HepG2 (cell line): ENCODE data around the gene PLXDC2. TPM values are rescaled to one million over a fixed set of nuclear protein-coding genes. Genes with fewer than 3 reads are reported as not detected.

Source experiments
- ATF5 ChIP-seq: sonication (generic); formaldehyde crosslinking; IDR thresholded peaks from 2 replicates; pipeline ENCODE4 v1.4.0; 2020; ENCODE audit warnings: mild to moderate bottlenecking, low read depth, missing genetic modification reagents
- CEBPB ChIP-seq: IDR thresholded peaks from 2 replicates; pipeline ENCODE4 v1.6.1; 2011; ENCODE audit warnings: low read depth, low read length, improper control_type of control experiment, borderline replicate concordance
- CREB1 ChIP-seq, 2 experiments: fragments of 450-650 bp in 1 of 2; IDR thresholded peaks; 2 replicates each; pipeline ENCODE4 v1.6.1; 2016 to 2017; ENCODE audit warnings: control low read depth in 1 of 2, mild to moderate bottlenecking in 1 of 2, missing compliant biosample characterization in 1 of 2, missing genetic modification characterization in 1 of 2
- DNMT1 ChIP-seq: sonication (generic); formaldehyde crosslinking; IDR thresholded peaks from 2 replicates; pipeline ENCODE4 v1.5.1; 2020; ENCODE audit warnings: mild to moderate bottlenecking, missing genetic modification reagents
- HNF4A ChIP-seq: sonication (generic); formaldehyde crosslinking; IDR thresholded peaks from 2 replicates; pipeline ENCODE4 v1.4.0; 2020; ENCODE audit warnings: missing genetic modification reagents
- NCOA1 ChIP-seq: sonication (generic); formaldehyde crosslinking; IDR thresholded peaks from 2 replicates; pipeline ENCODE4 v1.9.0; 2021; ENCODE audit warnings: missing genetic modification reagents
- PAX8 ChIP-seq: sonication (generic); formaldehyde crosslinking; IDR thresholded peaks from 2 replicates; pipeline ENCODE4 v1.8.0; 2022; ENCODE audit warnings: mild to moderate bottlenecking, missing genetic modification reagents, borderline replicate concordance
- SCMH1 ChIP-seq: sonication (generic); formaldehyde crosslinking; IDR thresholded peaks from 2 replicates; pipeline ENCODE4 v1.9.0; 2021; ENCODE audit warnings: missing genetic modification reagents, mild to moderate bottlenecking, borderline replicate concordance
- SMAD3 ChIP-seq: sonication (generic); formaldehyde crosslinking; IDR thresholded peaks from 2 replicates; pipeline ENCODE4 v1.4.0; 2020; ENCODE audit warnings: missing genetic modification reagents
- USF2 ChIP-seq, 2 experiments: sonication (generic) in 1 of 2; formaldehyde crosslinking in 1 of 2; IDR thresholded peaks; 2 replicates each; pipeline versions ENCODE4 v1.5.1 to v1.6.1; 2011 to 2020; ENCODE audit warnings: borderline replicate concordance in 1 of 2, low read depth in 1 of 2, low read length in 1 of 2, mild to moderate bottlenecking in 1 of 2, missing genetic modification reagents in 1 of 2, moderate library complexity in 1 of 2
- XRCC5 ChIP-seq: fragments of 200-400 bp; formaldehyde crosslinking; optimal IDR thresholded peaks from 2 replicates; pipeline ENCODE3; 2017; ENCODE audit warnings: mild to moderate bottlenecking, low read length
- ZBTB10 ChIP-seq: sonication (generic); formaldehyde crosslinking; IDR thresholded peaks from 2 replicates; pipeline ENCODE4 v1.4.0; 2020; ENCODE audit warnings: missing genetic modification reagents, borderline replicate concordance
- ZFP41 ChIP-seq: sonication (generic); formaldehyde crosslinking; IDR thresholded peaks from 2 replicates; pipeline ENCODE4 v1.4.0; 2020; ENCODE audit warnings: mild to moderate bottlenecking, missing genetic modification reagents, borderline replicate concordance
- ZMAT3 ChIP-seq: sonication (generic); formaldehyde crosslinking; conservative IDR thresholded peaks from 2 replicates; pipeline ENCODE4 v1.7.0; 2021; ENCODE audit warnings: missing genetic modification reagents
- ZNF292 ChIP-seq: sonication (generic); formaldehyde crosslinking; IDR thresholded peaks from 2 replicates; pipeline ENCODE4 v1.8.1; 2022; ENCODE audit warnings: mild to moderate bottlenecking, low read depth, missing genetic modification reagents, borderline replicate concordance
- ZNF34 ChIP-seq: sonication (generic); formaldehyde crosslinking; IDR thresholded peaks from 2 replicates; pipeline ENCODE4 v1.4.0; 2020; ENCODE audit warnings: mild to moderate bottlenecking, missing genetic modification reagents, borderline replicate concordance
- ZNF704 ChIP-seq: sonication (generic); formaldehyde crosslinking; IDR thresholded peaks from 2 replicates; pipeline ENCODE4 v1.8.1; 2023; ENCODE audit warnings: mild to moderate bottlenecking, inconsistent platforms, moderate library complexity, missing genetic modification reagents, borderline replicate concordance
- ZXDC ChIP-seq: sonication (generic); formaldehyde crosslinking; IDR thresholded peaks from 2 replicates; pipeline ENCODE4 v1.5.0; 2020; ENCODE audit warnings: mild to moderate bottlenecking, missing genetic modification reagents
- polyA plus RNA-seq, 8 experiments: library from polyadenylated mRNA; depleted of rRNA in 3 of 8; stranded (reverse) in 7 of 8; unstranded in 1 of 8; fragments of >200 nt; fragmentation: Illumina TruSeq in 4 of 8; extraction: Trizol in 4 of 8; gene quantifications; 2 replicates each; pipeline versions ENCODE4 v1.2.1 to v1.2.3, GENCODE V29; 2011 to 2016; ENCODE audit warnings: low read depth in 4 of 8, missing spikeins in 1 of 8, mixed read lengths in 1 of 8; ENCODE audit not compliant: insufficient read depth in 1 of 8
- total RNA-seq, 5 experiments: library from RNA; depleted of rRNA; stranded (reverse); fragments of >200 nt; fragmentation: Illumina TruSeq; extraction: Trizol; gene quantifications; 2 replicates each; pipeline ENCODE4 v1.2.3, GENCODE V29; 2016; ENCODE audit warnings: low read depth in 1 of 5

Gene PLXDC2
- total and polyA plus RNA-seq, 2 of the 13 experiments (the other 11 are each of a cell fraction or from before 2014, with no cell fraction given): 2.1 to 2.4 TPM

- TF ChIP-seq SMAD3 (CRISPR knock-in tag) (no peak), ZMAT3 (CRISPR knock-in tag) (no peak), ZNF34 (no peak), ZNF704 (CRISPR knock-in tag) (no peak), ZXDC (CRISPR knock-in tag) (no peak), ZBTB10 (CRISPR knock-in tag) (no peak), USF2 (IDR thresholded peaks at IDR 0.05; ENCODE audit: low read depth, low read length) (no peak), USF2 (CRISPR knock-in tag; IDR thresholded peaks at IDR 0.05; ENCODE audit: borderline replicate concordance) (no peak), ZFP41 (no peak), ZNF292 (CRISPR knock-in tag) (0 out of 2 replicates have a peak, but pooled peaks have one; percentile 43), XRCC5 (no peak), SCMH1 (CRISPR knock-in tag) (no peak), CEBPB (no peak), PAX8 (CRISPR knock-in tag) (no peak), NCOA1 (no peak), DNMT1 (CRISPR knock-in tag) (no peak), CREB1 (IDR thresholded peaks at IDR 0.05) (no peak), CREB1 (CRISPR knock-in tag; IDR thresholded peaks at IDR 0.05) (peak; percentile 40; the same call in 1 of the 2 replicates), HNF4A (CRISPR knock-in tag) (peak; percentile 44), ATF5 (CRISPR knock-in tag) (no peak)
These were observed 460.1 kb downstream of the PLXDC2 start (continued) for GRCh38 chr10:20276127-20276979.
